Heart right ventricle (tissue), 16 donors: ENCODE data around the gene ZNF200. TPM values are rescaled to one million over a fixed set of nuclear protein-coding genes. Genes with fewer than 3 reads are reported as not detected.
A peak's percentile ranks its signal among the peaks of the same experiment; 100 is the strongest.

Experiments used
- ATAC-seq, 8 donors: fragments of 200-7000 bp; cut with Tn5 transposase; one replicate each; pipeline ENCODE4 v1.9.1; 2020; ENCODE audit warnings: mild to moderate bottlenecking in 8 of 8, moderate library complexity in 8 of 8, moderate number of reproducible peaks in 1 of 8
- DNase-seq, 2 donors: peaks; one replicate each; pipeline ENCODE4 v3.0.0-alpha.2; 2020
- H3K27ac ChIP-seq, 10 donors: fragments of 200-600 bp; sonication (generic) in 2 of 10; one replicate each; pipeline versions ENCODE4 v1.5.0 to v1.8.0; 2020 to 2022; ENCODE audit warnings: mild to moderate bottlenecking in 3 of 10
- H3K27me3 ChIP-seq, 7 donors: fragments of 200-600 bp; one replicate each; pipeline ENCODE4 v1.8.0; 2021 to 2022; ENCODE audit warnings: mild to moderate bottlenecking in 2 of 7
- H3K36me3 ChIP-seq, 9 donors: fragments of 200-600 bp; sonication (generic) in 1 of 9; one replicate each; pipeline versions ENCODE4 v1.5.0 to v1.8.0; 2020 to 2022; ENCODE audit warnings: mild to moderate bottlenecking in 2 of 9
- H3K4me1 ChIP-seq, 9 donors: fragments of 200-600 bp; sonication (generic) in 1 of 9; one replicate each; pipeline versions ENCODE4 v1.5.0 to v1.8.0; 2020 to 2022; ENCODE audit warnings: mild to moderate bottlenecking in 4 of 9
- H3K4me3 ChIP-seq, 10 donors: fragments of 200-600 bp; sonication (generic) in 2 of 10; one replicate each; pipeline versions ENCODE4 v1.5.0 to v1.8.0; 2020 to 2022; ENCODE audit warnings: mild to moderate bottlenecking in 7 of 10, moderate library complexity in 2 of 10
- H3K9me3 ChIP-seq, 11 donors: fragments of 200-600 bp in 10 of 11; sonication (generic) in 2 of 11; one replicate each; pipeline versions ENCODE4 v1.5.0 to v1.8.0; 2013 to 2022; ENCODE audit warnings: mild to moderate bottlenecking in 2 of 11, control low read depth in 1 of 11, moderate library complexity in 1 of 11
- WGBS, 2 donors: extraction: QIAGEN DNeasy Blood & Tissue Kit; methylation state at CpG; one replicate each; pipeline ENCODE4 v1.1.7; 2013; ENCODE audit warnings: inconsistent platforms in 1 of 2; 5-methylcytosine and 5-hydroxymethylcytosine counted together
- intact Hi-C, 10 donors: fragments of 100-400 bp; cut with DNase I; formaldehyde crosslinking; loops; one replicate each; pipeline versions ENCODE4 v1.11.1 to v1.14.2; 2022
- polyA plus RNA-seq, 2 donors: library from polyadenylated mRNA; stranded (reverse); fragments of 200-250 nt; gene quantifications; one replicate each; pipeline ENCODE4 v1.2.3, GENCODE V29; 2013
- total RNA-seq, 10 donors: library from RNA; stranded (reverse); fragmentation: NEBNext Ultra II Directional in 3 of 10; extraction: Animal tissue kit (Norgen Biotek cat#: 25700) in 3 of 10; gene quantifications; one replicate each; pipeline versions ENCODE4 v1.2.1 to v1.2.4, GENCODE V29; 2021 to 2023
- TF ChIP-seq, protein P1 (sequence below), 9 donors: fragments of 200-600 bp; sonication (generic) in 2 of 9; IDR thresholded peaks; one replicate each; pipeline versions ENCODE4 v1.5.0 to v1.8.0; 2021 to 2022; ENCODE audit warnings: antibody characterized with exemption in 9 of 9, mild to moderate bottlenecking in 5 of 9, moderate library complexity in 1 of 9
- donor health status: Arrhythmogenic right ventricular cardiomyopathy.
- donor health status: ischemic (EF 13 %, LVEDD 7.1; RV severe dilation, severe dysfunction).
- donor health status: healthy with polysubstance abuse.
- donor health status: DM: no; HTN: yes; CAD: no.
- donor health status: DM: no; HTN: no; CAD: no.
- donor health status: ischemic (EF 25% LVEDD 6.9; RV normal size, moderate dysfunction).
- donor health status: ischemic (EF 25% LVEDD 5.7; RV mildly dilated, moderate dysfunction).
- donor health status: healthy.
- donor health status: DM: yes; HTN: yes; CAD: no.
- donor health status: Ischemic cardiomyopathy.
- donor health status: ischemic (EF 35%, LVEDD 5.7; RV mildly dilated, moderate dysfunction).
- donor health status: nonischemic (EF 11% LVEDD 7.7; RV severe dilation, severe dysfunction).
- donor health status: DM: yes; HTN: yes; CAD: no.
- donor health status: PGD.
- donor health status: ischemic (EF 29% LVEDD 5.4; RV normal size, mild dysfunction).
- donor health status: nonischemic (EF 23%, LVEDD 6.1; RV moderate dilation, normal function).

Gene ZNF200
- total and polyA plus RNA-seq, 12 donors = 2.9 to 8.9 (median 5.9) TPM

DNA sequence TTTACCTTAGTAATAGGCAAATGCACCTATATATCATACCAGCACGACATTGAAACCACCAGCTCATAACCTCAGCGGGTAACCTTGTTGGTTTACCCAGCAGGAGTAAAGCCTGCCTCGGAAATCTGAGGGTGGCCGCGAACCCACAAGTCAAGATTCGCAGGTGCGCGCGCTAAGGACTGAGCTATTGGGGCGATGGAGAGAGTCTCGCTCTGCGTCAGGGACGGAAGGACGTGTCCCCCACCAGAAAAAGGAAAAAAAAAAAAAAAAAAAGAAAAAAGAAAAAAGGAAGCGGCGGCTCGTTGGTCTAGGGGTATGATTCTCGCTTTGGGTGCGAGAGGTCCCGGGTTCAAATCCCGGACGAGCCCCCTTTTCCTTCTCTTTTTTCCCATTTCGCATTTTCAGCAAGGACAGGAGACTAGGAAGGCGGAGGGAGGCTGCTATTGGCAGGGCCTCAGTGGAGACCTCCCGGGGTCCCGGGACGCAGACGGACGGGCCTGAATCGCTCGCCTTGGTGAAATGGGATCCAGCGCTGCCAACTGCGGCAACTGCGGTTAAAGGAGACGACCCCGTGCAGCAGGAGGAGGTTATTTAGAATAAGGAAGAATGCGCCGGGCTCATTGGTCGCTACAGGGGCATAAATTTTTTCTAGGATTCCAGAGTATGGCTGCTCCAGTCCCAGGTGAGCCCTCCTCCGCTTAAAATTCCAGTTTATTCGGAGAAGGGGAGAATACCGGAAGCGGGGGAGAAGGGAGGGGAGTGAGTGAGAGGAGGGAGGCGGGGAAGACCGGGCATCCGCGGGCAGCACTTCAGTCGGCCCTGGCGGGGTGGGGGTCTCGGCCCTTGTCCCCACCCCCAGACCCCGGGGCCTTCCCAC is 46.9 kb downstream of the ZNF200 start, which contains the start of gene OR1F1:
OR1F1 (plus strand) TSS at position 407 of the 877 bp plus-strand sequence.
- Histone ChIP-seq H3K27me3 (peaks cover 40 to 100% (median 100%) of the 10 kb centered on the region in 7 donors), H3K4me3 (peak within 1 kb of the TSS; percentile 0 to 27 (median 16)), H3K27ac (no peak within 1 kb of the TSS), H3K4me1 (peaks cover 10 to 42% (median 23%) of the 10 kb centered on the region in 9 donors), H3K36me3 (no peaks in the 10 kb centered on the region), H3K9me3 (no peaks in the 10 kb centered on the region)
- ATAC-seq (peak in 1 of 8 donors; percentile 11), DNase-seq (no peak)
- 2 to 3% methylated on average over 50 to 51 of the region's 51 CpGs for WGBS, 2 donors
- TF ChIP-seq, protein P1, sequence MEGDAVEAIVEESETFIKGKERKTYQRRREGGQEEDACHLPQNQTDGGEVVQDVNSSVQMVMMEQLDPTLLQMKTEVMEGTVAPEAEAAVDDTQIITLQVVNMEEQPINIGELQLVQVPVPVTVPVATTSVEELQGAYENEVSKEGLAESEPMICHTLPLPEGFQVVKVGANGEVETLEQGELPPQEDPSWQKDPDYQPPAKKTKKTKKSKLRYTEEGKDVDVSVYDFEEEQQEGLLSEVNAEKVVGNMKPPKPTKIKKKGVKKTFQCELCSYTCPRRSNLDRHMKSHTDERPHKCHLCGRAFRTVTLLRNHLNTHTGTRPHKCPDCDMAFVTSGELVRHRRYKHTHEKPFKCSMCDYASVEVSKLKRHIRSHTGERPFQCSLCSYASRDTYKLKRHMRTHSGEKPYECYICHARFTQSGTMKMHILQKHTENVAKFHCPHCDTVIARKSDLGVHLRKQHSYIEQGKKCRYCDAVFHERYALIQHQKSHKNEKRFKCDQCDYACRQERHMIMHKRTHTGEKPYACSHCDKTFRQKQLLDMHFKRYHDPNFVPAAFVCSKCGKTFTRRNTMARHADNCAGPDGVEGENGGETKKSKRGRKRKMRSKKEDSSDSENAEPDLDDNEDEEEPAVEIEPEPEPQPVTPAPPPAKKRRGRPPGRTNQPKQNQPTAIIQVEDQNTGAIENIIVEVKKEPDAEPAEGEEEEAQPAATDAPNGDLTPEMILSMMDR (IDR thresholded peaks at IDR 0.05) = no peak
- intact Hi-C loops = loop anchor here in 1 of 10 donors (10.0 kb wide), 1 partner anchor 307 kb away; the partner anchor contains the start of gene C16orf90

DNA sequence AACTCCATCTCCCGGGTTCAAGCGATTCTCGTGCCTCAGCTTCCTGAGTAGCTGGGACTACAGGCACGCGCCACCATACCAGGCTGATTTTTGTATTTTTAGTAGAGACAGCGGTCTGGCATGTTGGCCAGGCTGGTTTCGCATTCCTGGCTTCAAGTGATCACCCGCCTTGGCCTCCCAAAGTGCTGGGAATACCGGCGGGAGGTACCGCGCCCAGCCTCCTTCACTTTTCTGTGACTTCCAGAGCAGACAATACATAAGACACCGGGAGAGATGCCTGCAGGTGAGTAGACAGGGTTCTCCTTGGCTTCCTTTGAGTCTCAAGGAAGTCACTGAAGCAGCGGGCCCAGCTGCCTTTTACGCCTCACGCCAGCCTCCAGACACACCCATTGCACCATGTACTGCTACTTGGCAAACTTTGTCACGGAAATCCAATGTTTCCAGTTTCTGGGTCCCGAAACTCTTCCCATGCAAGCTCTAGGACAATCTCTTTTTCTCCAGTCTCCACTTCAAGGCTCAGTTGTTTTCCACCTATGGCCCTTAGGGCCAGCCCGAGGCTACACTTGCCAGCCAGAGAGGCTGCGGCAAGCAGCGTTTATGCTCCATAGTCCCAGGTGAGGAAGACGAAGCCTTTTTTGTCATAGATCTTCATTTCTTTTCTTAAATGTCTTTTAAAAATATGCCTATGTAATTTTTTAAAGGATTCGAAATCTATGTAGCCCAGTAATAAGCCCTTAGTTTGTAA is 47.8 kb downstream of the ZNF200 start:
- no peak overlapping the region for H3K4me3 ChIP-seq
- DNase-seq (no peak), ATAC-seq (no peak)
- WGBS, 2 donors = 75 to 76% methylated on average over 23 of the region's 23 CpGs
- no peaks in the 10 kb centered on the region for H3K36me3 ChIP-seq
- H3K27ac ChIP-seq = no peak overlapping the region
- intact Hi-C loops = loop anchor here in 1 of 10 donors (10.0 kb wide), 1 partner anchor 308 kb away; the partner anchor contains the start of gene C16orf90
- TF ChIP-seq, protein P1 (IDR thresholded peaks at IDR 0.05) = no peak
- H3K27me3 ChIP-seq = peaks cover 38 to 100% (median 100%) of the 10 kb centered on the region in 7 donors
- H3K9me3 ChIP-seq = no peaks in the 10 kb centered on the region
- peaks cover 13 to 50% (median 30%) of the 10 kb centered on the region in 9 donors for H3K4me1 ChIP-seq

DNA sequence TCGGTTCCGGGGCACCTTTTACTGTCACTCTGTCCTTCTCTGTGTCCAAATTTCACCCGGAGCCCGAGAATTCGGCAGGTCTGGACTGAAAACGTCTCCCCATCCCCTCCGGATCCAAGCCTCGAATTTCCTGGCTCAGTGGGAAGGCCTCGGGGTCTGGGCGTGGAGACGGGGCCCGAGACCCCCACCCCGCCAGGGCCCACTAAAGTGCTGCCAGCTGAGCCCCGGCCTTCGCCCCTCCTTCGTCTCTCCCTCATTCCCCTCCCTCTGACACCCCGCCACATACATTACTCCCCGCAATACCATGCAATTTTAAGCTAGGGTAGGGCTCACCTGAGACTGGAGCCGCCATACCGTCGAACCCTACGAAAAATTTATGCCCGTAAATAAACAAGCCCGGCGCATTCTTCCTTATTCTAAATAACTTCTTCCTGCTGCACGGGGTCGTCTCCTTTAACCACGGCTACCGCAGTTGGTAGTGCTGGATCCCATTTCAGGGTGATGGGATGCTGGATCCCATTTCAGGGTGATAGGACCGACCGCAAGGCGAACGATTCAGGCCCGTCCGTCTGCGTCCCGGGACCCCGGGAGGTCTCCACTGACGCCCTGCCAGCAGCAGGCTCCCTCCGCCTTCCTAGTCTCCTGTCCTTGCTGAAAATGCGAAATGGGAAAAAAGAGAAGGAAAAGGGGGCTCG is 51.4 kb downstream of the ZNF200 start:
- Histone ChIP-seq H3K9me3 (no peaks in the 10 kb centered on the region), H3K4me3 (peak overlapping the region in 7 of 10 donors; percentile 5 to 45 (median 28)), H3K27me3 (peaks cover 40 to 100% (median 100%) of the 10 kb centered on the region in 7 donors), H3K27ac (no peak overlapping the region), H3K4me1 (peaks cover 4 to 27% (median 19%) of the 10 kb centered on the region in 9 donors), H3K36me3 (no peaks in the 10 kb centered on the region)
- ATAC-seq (peak in 1 of 8 donors; percentile 7), DNase-seq (no peak)
- WGBS, 2 donors = 4 to 5% methylated on average over 42 of the region's 42 CpGs
- intact Hi-C loops = loop anchor here in 1 of 10 donors (10.0 kb wide), 1 partner anchor 311 kb away; the partner anchor contains the start of gene C16orf90
- TF ChIP-seq, protein P1 (IDR thresholded peaks at IDR 0.05) = no peak
